Neural cell (in vitro differentiated cells): Measurements from ENCODE around the gene CYP26B1.

Source experiments
- CTCF ChIP-seq: fragments of 450-650 bp; IDR thresholded peaks from 2 replicates; pipeline ENCODE4 v1.5.1; 2014; ENCODE audit warnings: antibody characterized with exemption, mild to moderate bottlenecking, moderate library complexity; ENCODE audit not compliant: poor library complexity, severe bottlenecking
- EZH2 ChIP-seq: fragments of 200-600, 300-800 bp; shearing (Covaris generic), sonication (generic); IDR thresholded peaks from 2 replicates; pipeline ENCODE4 v1.6.1; 2014; ENCODE audit warnings: antibody characterized with exemption, low read length, borderline replicate concordance, mild to moderate bottlenecking; ENCODE audit not compliant: insufficient read depth, poor library complexity, severe bottlenecking
- POLR2AphosphoS5 ChIP-seq: IDR thresholded peaks from 2 replicates; pipeline ENCODE4 v1.6.1; 2012
- TAF1 ChIP-seq: IDR thresholded peaks from 2 replicates; pipeline ENCODE4 v1.6.1; 2012; ENCODE audit warnings: low read depth

GRCh38 chr2:72183016-72183415 is 35.4 kb upstream of the CYP26B1 start:
- no peak for TF ChIP-seq CTCF
- TF ChIP-seq EZH2: no peak
- no peak for TF ChIP-seq POLR2AphosphoS5
- no peak for TF ChIP-seq TAF1
